Stimulated activated CD8-positive, alpha-beta memory T cell treated with anti-CD3 and anti-CD28 coated beads, Interleukin-15, amount 100 ng/mL, for 4 hours (primary cell): ENCODE results near the gene SYTL3.
A peak's percentile ranks its signal among the peaks of the same experiment; 100 is the strongest.
"Not testable (repeated sequence)": the region's sequence is repeated elsewhere in the genome, so short reads cannot be mapped to it uniquely, and the experiment has no call there.

Source experiments
- DNase-seq, 2 donors: peaks; one replicate each; pipeline ENCODE4 v3.0.0-alpha.2; 2020; ENCODE audit warnings: low read depth in 2 of 2

The SYTL3 gene

GRCh38 chr6:158649289-158650143 is at the start of gene SYTL3:
Gene SYTL3, plus strand, starts transcription at chr6:158650054. Its CDS starts 13,215 bp downstream, at chr6:158663269.
- peak; percentile 48 to 59 for DNase-seq

- DNase-seq: no peak
These were observed 46.4 kb upstream of the SYTL3 start for GRCh38 chr6:158603261-158604047.

GRCh38 chr6:158604048-158604406 is 45.8 kb upstream of the SYTL3 start:
- DNase-seq: no peak

GRCh38 chr6:158605266-158605878 is 44.5 kb upstream of the SYTL3 start:
- no peak for DNase-seq

GRCh38 chr6:158606011-158606410 is 43.8 kb upstream of the SYTL3 start:
- DNase-seq: not testable (repeated sequence)

- no peak for DNase-seq
These were observed 42.9 kb upstream of the SYTL3 start for GRCh38 chr6:158606935-158607334.

GRCh38 chr6:158607411-158608170 is 42.3 kb upstream of the SYTL3 start:
- no peak for DNase-seq

- no peak for DNase-seq
These were observed 41.6 kb upstream of the SYTL3 start for GRCh38 chr6:158608221-158608620.

GRCh38 chr6:158609455-158610155 is 40.2 kb upstream of the SYTL3 start:
- DNase-seq: no peak

- no peak for DNase-seq
These were observed 39.4 kb upstream of the SYTL3 start for GRCh38 chr6:158610319-158610968.

GRCh38 chr6:158611039-158611438 is 38.8 kb upstream of the SYTL3 start:
- DNase-seq: no peak

GRCh38 chr6:158611541-158612370 is 38.1 kb upstream of the SYTL3 start:
- DNase-seq: no peak

GRCh38 chr6:158614606-158615005 is 35.2 kb upstream of the SYTL3 start:
- not testable (repeated sequence) for DNase-seq

GRCh38 chr6:158618289-158618688 is 31.6 kb upstream of the SYTL3 start:
- DNase-seq: not testable (repeated sequence)

- DNase-seq: no peak
These were observed 29.7 kb upstream of the SYTL3 start for GRCh38 chr6:158619922-158620801.

- DNase-seq: no peak
These were observed 28.7 kb upstream of the SYTL3 start for GRCh38 chr6:158620963-158621693.

GRCh38 chr6:158621694-158622544 is 27.9 kb upstream of the SYTL3 start:
- DNase-seq: no peak
